Glomerular endothelial cell (primary cell): Measurements from ENCODE around the gene NOS3. TPM values are rescaled to one million over a fixed set of nuclear protein-coding genes. Genes with fewer than 3 reads are reported as not detected.
"Not testable (repeated sequence)": the region's sequence is repeated elsewhere in the genome, so short reads cannot be mapped to it uniquely, and the experiment has no call there.

Experiments
- DNase-seq: peaks from one replicate; pipeline ENCODE4 v3.0.0-alpha.2; 2011; ENCODE audit warnings: low read depth, low spot score; ENCODE audit errors: extremely low read depth
- total RNA-seq: library from RNA; depleted of rRNA; stranded (reverse); fragments of >200 nt; gene quantifications from 2 replicates; pipeline ENCODE4 v1.2.3, GENCODE V29; 2015

NOS3 gene
- total RNA-seq, 1 donor from 2014 or later, result 22.0 TPM

- DNase-seq, result no peak
These were observed 7.0 kb downstream of the NOS3 start for GRCh38 chr7:150997817-150998216.

GRCh38 chr7:150998341-150998740, 7.5 kb downstream of the NOS3 start:
- no peak for DNase-seq

GRCh38 chr7:150999001-150999400, 8.2 kb downstream of the NOS3 start:
- DNase-seq, result no peak

- no peak for DNase-seq
These were observed 8.8 kb downstream of the NOS3 start for GRCh38 chr7:150999497-151000230.

- DNase-seq, result no peak
These were observed 10.2 kb downstream of the NOS3 start for GRCh38 chr7:151000897-151001495.

GRCh38 chr7:151001546-151001945, 10.7 kb downstream of the NOS3 start:
- no peak for DNase-seq

- DNase-seq, result no peak
These were observed 12.8 kb downstream of the NOS3 start for GRCh38 chr7:151003572-151003971.

DNA sequence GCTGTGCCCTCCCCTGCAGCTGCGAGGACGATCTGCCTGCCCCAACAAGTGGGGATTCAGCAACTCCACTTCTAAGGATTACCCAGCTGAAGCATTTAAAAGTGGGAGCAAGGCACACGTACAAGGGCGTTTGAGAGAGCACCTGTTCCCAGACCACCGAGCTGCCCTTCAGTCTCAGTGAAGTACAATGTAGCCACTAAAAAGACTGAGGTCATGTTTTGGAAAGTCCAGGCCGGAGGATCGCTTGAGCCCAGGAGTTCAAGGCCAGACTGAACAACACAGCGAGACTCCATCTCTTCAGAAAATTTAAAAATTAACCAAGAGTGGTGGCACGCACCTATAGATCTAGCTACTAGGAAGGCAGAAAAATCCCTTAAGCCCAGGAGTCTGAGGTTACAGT, 14.7 kb downstream of the NOS3 start:
- DNase-seq, result no peak

- DNase-seq, result no peak
These were observed 15.9 kb downstream of the NOS3 start for GRCh38 chr7:151006590-151007300.

DNA sequence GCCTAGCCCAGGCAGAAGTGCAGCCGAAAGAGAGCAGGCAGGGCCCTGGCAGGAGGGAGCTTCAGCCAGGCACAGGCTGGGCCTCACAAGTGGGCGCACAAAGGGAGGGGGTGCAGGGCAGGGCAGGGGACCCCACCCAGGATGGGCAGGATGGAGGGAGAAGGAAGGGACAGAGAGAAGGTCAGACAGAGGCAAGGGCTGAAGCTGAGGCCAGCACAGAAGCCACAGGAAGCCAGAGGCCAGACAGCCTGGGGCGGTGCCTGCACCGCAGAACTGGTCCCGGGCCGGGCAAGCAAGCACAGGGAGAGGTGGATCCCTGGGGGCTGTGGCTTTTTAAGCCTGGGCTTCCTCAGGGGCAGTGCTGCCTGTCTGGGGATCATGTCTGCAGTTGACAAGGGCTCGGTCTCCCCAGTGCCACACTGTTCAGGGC, 16.7 kb downstream of the NOS3 start:
- no peak for DNase-seq

- no peak for DNase-seq
These were observed 17.3 kb downstream of the NOS3 start for GRCh38 chr7:151008143-151008510.

GRCh38 chr7:151008511-151009323, 17.9 kb downstream of the NOS3 start:
- no peak for DNase-seq

- no peak for DNase-seq
These were observed 18.7 kb downstream of the NOS3 start for GRCh38 chr7:151009327-151010036.

DNA sequence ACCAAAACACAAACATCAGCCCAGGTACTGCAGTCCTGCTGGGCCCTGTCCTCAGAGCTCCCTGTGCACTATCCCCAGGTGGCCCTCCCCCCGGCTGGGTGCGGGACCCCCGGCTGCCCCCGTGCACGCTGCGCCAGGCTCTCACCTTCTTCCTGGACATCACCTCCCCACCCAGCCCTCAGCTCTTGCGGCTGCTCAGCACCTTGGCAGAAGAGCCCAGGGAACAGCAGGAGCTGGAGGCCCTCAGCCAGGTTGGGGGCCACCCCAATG, 19.2 kb downstream of the NOS3 start:
- no peak for DNase-seq

DNA sequence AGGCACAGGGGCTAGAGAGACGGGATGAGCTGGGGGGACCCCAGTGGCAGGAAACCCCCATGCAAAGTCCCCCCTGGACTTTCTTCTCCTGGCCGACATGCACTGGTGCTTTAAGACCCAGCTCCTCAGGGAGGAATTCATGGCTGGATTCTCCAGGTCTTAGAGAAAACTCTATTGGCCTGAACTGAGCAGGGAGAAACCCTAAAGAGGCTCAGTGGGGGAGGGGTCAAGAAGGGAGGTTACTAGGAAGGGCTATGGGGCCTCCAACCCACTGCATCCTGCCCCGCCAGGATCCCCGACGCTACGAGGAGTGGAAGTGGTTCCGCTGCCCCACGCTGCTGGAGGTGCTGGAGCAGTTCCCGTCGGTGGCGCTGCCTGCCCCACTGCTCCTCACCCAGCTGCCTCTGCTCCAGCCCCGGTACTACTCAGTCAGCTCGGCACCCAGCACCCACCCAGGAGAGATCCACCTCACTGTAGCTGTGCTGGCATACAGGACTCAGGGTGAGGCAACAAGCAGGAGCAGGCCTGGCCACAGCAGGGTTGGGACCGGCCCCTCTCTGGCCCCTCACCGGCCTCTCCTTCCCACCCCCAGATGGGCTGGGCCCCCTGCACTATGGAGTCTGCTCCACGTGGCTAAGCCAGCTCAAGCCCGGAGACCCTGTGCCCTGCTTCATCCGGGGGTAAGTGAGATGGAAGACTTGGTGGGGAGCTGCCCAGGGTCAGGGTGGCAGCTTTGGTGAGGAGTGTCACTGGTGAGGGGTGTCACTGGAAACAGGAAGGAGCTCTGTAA, 19.7 kb downstream of the NOS3 start:
- DNase-seq, result no peak

GRCh38 chr7:151011097-151011409, 20.2 kb downstream of the NOS3 start:
- no peak for DNase-seq

- DNase-seq, result not testable (repeated sequence)
These were observed 20.8 kb downstream of the NOS3 start for GRCh38 chr7:151011616-151012015.

- DNase-seq, result no peak
These were observed 21.3 kb downstream of the NOS3 start for GRCh38 chr7:151012031-151012692.

- DNase-seq, result no peak
These were observed 22.1 kb downstream of the NOS3 start for GRCh38 chr7:151012911-151013347.

DNA sequence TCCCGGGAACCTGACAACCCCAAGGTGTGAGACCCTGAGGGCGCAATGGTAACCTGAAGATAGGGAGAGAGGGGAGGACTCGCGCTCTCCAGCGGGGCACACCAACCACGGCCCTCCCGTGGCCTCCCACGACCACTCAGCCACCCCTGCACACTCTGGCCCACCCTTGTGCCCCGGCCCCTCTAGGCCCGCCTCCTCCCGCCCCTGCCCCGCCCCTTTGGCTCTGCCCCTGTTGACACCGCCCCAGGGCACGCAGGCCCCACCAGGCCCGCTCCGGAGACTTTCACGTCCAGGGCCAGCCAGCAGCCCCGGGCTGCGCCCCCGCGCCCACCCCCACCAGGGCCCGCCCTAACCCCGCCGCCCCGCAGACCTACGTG, 22.5 kb downstream of the NOS3 start:
- no peak for DNase-seq
